ENCODE measurements around the gene CUX1.

Gene CUX1

DNA sequence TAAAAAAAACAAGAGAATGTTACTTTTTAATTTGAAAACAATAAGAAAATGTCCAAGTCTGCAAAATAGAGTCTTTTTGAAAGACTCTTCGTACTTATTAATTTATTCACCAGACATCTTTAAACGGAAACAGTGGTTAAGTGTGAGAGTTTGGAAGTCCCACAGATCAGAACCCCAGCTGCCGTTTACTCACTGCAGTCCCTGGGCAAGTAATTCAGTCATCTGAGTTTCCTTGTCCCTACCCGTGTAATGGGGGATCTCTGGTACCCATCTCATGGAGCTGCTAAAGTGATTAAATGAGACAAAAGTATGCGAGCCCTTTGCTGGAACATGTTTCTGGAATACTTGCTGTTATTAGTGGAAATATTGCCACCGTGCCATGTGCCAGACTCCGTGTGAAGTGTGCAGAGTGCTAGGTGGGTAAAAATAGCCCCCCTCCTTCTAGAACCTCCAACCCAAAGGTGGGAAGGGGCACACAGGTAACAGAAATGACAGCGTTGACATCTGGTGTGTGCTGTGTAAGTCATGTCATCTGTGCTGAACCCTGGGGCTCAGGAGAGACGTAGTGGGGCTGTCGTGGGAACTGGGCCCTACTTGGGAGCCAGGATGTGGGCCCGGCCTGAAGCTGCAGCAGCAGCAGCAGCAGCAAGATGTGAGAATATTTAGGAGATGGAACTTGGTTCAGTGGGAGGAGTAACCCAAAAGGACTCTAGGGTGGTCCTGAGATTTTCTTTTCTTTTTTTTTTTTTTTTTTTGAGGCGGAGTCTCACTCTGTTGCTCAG, 140.5 kb downstream of the CUX1 start:
- DNase-seq (ENCODE audit: low read depth): no peak

DNA sequence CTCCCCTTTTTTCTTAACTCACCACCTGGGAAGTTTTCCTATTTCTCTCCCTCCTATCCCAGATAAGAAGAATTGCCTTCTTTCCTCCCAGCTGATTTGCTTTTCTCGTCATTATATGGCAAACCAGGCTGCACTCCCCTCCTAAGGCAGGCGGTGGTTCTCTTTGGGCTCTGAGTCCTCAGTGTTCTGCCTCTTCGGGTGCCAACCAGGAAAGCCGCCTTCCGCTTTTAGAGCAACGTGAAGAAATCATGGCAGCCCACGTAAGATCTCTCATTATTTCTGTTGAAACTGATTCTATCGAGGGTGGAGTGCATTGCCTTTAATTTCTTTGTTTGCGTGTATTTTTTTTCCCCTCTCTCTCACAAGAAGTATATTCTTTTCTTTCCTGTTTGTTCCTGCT, 141.9 kb downstream of the CUX1 start:
- DNase-seq (ENCODE audit: low read depth): no peak

DNA sequence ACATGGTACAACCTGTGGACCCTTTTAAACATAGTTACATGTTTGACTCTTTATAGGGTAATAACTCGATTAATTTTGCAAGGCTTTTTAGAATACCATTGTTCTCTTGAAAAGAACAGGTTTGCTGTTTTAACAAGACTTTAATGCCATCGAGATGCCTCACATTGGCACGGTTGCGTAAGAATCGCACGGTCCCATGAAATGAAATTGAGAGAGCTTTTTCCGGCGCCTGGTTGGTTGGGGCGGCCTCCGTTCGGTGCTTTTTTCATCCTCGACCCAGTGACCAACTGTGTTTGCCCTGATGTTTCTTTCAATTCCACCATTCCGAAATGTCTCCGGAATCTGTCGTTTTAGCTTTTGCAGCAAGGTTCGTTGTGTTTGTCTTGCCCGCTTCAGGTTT, 142.4 kb downstream of the CUX1 start:
- no peak for DNase-seq (ENCODE audit: low read depth)

DNA sequence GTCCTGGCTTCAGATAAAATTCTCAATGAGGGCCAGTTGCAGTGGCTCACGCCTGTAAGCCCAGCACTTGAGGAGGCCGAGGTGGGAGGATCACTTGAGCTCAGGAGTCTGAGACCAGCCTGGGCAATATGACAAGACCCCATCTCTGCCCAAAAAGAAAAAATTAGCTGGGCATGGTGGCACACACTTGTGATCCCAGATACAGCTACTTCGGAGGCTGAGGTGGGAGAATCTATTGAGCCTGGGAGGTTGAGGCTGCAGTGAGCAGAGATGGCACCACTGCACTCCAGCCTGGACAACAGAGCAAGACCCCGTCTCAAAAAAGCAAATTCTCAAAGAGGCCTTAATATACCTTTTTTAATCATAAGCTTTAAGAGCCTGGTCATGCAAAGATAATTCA, 142.9 kb downstream of the CUX1 start:
- no peak for DNase-seq (ENCODE audit: low read depth)

DNA sequence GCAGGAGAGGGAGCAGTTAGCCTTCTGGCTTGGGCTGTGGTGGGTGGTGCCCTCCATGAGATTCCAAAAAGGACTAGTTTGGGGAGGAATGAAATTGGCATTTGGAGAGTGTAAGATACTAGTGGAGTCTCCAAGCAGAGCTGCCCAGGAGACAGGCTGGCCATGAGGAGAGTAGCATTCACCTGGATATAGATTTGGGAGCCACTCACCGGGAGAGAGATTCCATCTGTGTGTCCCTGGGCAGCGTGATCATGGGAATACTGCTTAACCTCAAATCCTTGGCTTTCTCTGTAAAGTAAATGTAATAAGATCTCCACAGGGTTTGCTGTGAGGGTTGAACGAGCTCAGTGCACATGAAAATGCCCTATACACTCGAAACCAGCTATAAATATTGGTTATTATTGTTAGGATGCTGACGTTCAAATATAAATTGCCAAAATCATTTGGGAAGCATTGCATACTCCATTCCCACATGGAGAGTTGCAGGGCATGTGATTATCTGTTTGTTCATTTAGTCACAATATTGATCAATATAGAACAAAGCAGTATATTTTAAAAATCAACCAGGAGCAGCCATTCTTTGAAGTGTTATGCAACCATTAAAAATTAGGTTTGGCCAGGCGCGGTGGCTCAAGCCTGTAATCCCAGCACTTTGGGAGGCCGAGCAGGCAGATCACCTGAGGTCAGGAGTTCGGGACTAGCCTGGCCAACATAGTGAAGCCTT, 143.7 kb downstream of the CUX1 start:
- no peak for DNase-seq (ENCODE audit: low read depth)

DNA sequence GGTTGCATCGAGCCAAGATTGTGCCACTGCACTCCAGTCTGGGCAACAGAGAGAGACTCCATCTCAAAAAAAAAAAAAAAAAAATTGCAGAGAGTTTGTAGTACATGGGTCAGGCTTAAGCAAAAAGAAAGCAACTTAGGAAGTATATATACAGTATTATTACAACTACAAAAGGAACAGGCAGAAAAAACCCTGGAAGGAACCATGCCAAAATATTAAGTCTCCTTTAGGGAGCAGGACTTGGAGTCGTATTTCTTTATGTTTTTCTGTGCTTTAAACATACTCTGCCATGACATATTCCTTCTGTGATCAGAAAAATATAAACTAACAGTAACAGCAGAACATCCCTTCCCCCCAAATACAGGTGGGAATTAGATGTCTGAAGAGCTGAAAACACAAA, 144.4 kb downstream of the CUX1 start:
- DNase-seq (ENCODE audit: low read depth): no peak

DNA sequence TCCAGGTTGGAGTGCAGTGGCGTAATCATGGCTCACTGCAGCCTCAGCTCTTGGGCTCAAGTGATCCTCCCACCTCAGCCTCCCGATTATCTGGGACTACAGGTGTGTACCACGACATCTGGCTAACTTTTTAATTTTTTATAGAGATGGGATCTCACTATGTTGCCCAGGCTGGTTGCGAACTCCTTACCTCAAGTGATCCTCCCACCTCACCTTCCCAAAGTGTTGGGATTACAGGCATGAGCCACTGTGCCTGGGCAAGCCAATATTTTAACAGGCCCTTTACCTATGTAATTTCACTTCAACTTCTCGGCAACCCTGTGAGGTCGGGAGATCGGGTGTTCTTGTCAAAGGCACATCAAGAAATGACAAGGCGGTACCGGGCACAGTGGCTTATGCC, 146.3 kb downstream of the CUX1 start:
- no peak for DNase-seq (ENCODE audit: low read depth)

DNA sequence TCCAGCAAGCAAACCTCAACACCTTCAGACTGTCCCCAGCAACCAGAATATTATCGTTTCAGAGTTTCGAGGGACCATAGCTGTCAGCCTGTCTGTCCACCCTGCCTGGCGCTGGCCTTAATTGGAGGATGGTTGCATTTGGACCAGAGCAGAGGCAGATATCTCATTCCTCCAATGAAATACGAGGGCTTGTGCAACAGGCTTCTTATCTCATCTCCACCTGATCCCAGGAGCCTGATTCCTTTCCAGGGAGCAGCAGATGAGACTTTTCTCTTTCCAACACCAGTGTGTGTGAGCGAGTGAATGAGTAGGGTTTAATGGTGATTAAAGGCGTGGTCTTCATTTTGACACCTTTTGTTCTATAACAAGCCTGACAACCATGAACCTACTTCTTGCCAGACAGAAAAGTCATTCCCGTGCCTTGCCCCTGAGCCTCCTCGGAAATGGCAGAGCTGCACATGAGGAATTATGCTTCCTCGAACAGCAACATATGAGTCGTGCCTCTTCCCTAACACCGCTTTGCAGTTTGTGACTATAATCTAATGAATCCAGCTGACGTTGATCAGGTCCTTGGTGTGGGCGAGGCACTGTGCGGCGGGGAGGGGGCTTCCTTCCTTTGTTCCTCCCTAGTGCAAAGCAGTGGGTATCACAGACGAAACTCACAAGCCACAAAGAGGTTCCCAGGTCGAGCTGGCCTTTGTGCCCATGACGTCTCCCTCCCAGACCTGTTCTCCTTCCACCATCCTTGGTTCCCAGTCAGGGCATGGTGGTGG, 147.4 kb downstream of the CUX1 start:
- DNase-seq (ENCODE audit: low read depth): no peak

DNA sequence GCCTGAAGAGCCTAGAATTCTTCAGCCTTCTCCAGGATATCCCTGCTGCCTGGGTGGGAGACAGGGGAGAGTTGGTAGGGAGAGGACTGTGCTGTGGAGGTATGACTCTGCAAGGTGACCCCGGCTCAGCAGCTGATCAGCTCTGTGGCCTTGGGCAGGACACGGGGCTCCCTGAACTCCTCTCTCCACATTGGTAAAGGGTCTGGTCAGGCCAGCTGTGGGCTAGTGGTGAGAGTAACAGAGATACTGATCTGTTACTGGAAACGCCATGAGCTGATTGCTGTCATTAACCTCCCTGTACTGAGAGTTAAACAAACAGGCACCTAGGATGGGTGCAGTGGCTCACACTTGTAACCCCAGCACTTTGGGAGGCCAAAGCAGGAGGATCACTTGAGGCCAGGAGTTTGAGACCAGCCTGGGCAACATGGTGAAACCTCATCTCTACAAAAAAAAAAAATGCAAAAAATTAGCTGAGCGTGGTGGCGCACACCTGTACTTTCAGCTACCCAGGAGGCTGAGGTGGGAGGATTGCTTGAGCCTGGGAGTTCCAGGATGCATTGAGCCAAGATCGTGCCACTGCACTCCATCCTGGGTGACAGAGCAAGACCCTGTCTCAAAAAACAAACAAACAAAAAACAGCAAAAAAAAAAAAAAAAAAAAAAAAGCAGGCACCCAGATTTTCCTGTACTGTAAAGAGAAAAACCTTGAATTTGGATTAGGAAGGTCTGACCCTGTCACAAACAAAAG, 151.5 kb downstream of the CUX1 start:
- no peak for DNase-seq (ENCODE audit: low read depth)

DNA sequence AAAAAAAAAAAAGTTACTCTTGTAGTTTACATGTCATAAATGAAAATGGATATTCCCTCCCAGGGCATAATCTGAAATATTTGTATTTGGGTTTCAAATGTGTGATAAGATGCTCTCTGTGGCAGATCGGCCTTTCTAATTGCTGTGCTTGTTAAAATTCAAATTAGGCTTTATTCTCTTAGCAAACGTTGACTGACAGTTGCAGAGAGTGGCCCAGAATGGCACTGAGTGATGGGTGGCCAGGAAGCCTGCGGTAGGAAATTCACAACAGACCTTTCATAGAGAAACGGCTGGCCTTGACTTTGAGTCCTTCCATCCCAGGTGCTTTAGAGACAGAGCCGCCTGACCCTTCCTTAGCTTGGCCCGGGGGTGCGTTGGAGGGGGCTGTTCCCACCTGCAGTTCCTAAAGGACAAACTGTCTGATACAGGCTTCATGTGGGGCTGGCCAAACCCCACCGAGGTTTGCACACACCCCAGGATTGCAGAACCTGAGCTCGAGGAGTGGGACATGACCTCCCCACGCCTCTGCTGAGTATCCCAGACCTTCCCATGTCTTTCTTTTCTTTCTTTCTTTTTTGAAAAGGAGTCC, 152.7 kb downstream of the CUX1 start:
- DNase-seq (ENCODE audit: low read depth): no peak

DNA sequence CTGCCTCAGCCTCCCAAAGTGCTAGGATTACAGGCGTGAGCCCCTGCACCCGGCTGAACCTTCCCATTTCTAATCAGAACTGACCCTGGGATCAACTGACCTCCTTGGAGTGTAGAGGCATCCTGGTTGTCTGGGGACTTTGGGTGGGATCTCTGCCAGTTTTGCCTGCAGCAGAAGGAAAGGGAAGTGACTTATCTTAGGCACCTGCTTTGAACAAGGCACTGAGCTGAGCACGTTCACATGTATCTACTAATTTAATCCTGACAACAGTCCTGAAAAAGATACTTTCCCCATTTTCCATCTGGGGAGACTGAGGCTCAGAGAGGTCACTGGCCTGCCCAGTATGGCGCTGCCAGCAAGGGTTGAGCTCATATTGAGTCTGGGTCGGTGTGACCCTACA, 153.4 kb downstream of the CUX1 start:
- no peak for DNase-seq (ENCODE audit: low read depth)

DNA sequence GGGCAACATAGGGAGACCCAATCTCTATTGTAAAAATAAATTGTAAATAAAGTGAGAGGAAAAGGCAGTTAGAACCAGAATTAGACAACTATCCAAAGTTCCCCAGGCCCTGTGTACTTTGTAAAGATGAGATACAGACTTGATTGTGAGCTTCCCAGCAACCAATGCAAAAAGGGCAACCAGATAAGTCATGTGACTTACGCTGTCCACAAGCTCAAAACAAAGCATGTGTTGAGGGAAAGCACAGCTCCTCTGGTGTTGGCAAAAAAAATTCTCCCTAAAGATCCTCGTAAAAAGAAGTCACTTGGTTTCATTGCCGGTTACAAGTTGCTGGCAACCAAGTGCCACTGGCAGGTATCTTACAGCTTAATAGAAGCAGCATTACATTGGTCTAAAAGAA, 154.0 kb downstream of the CUX1 start:
- no peak for DNase-seq (ENCODE audit: low read depth)

DNA sequence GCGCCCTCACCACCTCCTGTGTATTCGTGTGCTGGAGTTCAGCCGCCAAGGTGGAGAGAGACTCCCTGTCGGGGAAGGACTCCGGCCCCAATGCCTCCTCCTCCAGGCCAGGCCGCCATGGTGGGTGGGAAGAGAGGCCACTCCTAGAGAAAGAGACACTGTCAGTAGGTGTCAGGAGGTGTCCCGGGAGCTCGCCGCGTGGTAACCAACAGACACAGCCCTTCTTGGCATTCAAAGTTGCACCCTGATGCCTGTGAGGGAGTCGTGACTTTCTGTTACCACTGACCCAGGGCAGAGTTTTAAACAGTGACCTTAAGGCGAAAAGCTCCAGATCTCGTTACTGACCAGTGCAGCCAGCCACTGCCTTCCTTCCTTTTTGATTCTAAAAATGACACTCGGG, 155.2 kb downstream of the CUX1 start:
- DNase-seq (ENCODE audit: low read depth): no peak

DNA sequence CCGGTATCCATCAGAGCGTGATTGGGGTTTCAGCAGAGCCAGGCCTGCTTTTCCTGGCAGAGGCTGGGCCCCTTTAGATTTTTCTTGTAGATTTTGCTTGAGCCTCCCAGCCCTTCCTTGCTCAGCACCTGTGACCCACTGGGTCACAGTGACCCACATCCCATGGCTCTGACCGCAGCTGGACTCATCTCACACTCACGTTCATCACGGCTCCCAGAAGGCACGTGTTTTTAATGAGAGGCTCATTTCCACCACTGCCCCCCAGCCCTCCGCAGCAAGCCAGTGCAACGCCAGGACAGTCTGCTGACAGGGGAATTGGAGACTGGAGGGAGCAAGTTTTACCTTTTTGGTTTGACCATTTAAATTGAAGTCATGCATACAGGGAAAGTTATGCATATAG, 155.7 kb downstream of the CUX1 start:
- DNase-seq (ENCODE audit: low read depth): no peak

DNA sequence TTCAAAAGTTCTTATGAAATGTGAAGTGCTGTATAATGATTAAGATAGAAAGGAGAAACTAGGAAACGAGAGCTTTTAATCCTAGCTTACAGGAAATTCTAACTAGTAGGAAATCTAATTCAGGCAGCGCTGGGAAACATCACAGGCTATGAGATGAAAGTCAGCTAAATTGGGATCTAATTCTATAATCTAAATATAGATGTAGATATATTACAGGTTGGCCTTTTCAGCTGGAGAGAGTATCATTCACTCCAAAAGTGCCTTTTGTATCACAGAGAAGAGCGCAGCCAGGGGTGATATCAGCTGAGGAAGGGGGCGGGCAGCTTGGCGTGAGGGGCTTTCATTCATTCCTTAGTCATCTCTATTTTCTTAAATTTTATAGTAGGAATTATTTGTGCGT, 157.0 kb downstream of the CUX1 start:
- DNase-seq (ENCODE audit: low read depth): no peak

DNA sequence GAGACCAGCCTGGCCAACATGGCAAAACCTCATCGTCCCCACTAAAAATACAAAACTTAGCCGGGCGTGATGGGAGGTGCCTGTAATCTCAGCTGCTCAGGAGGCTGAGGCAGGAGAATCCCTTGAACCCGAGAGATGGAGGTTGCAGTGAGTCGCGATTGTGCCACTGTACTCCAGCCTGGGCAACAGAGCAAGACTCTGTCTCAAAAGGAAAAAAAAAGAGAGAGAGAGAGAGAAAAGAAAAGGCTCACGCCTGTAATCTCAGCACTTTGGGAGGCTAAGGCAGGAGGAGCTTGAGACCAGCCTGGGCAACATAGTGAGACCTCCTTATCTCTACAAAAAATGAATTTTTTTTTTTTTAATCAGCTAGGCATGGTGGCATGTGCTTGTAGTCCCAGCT, 157.6 kb downstream of the CUX1 start:
- DNase-seq (ENCODE audit: low read depth): no peak

DNA sequence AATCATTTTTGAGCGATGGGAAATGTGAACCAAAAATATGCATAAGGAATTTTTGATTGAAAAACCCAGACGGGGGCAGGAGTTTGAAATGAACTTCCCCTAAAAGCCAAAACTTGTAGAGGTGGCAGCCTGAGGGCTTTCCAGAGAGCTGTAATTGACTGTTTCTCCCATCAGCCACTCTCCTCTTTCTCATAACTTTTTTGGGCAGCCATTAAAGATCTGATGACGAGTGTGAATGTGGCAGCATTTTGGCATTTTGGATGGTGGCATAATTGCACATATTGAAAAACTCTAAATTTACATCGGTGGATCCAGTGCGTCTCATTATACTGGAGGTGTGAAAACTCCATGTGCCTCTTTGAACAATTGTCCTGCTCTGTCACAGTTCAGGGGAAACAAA, 159.0 kb downstream of the CUX1 start:
- DNase-seq (ENCODE audit: low read depth): no peak

DNA sequence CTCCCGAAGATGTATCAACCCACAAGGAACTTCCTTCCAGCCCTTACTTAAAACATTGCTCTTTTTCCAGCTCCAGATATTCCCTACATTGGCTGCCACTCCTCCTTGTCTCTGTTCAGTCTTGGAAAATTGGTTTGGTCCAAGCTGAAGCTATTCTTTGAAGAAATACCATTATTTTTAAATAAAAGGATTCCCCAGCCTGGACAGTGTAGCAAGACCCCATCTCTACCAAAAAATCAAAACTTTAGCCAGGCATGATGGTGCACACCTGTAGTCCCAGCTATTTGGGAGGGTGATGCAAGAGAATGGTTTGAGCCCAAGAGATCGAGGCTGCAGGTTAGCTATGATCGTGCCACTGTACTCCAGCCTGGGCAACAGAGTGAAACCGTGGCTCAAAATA, 159.8 kb downstream of the CUX1 start:
- DNase-seq (ENCODE audit: low read depth): no peak

DNA sequence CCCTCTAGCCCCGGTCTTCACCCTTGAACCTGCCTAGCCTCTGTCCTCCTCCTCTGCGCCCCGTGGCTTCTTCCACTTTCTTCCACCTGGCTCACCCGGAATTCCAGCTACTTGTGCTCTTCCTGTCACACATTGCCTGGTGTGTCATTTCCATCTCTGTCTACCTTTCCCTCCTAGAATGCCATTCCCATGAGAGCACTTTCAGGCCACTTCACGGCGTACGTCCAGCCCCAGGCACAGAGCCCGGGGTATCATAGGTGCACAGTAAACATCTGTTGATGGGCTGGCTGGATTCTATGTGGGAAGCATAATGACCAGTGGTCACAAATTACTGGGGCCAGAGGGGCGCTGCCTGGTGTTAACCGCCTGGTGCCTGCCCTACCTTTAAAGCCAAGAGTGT, 161.3 kb downstream of the CUX1 start:
- no peak for DNase-seq (ENCODE audit: low read depth)

DNA sequence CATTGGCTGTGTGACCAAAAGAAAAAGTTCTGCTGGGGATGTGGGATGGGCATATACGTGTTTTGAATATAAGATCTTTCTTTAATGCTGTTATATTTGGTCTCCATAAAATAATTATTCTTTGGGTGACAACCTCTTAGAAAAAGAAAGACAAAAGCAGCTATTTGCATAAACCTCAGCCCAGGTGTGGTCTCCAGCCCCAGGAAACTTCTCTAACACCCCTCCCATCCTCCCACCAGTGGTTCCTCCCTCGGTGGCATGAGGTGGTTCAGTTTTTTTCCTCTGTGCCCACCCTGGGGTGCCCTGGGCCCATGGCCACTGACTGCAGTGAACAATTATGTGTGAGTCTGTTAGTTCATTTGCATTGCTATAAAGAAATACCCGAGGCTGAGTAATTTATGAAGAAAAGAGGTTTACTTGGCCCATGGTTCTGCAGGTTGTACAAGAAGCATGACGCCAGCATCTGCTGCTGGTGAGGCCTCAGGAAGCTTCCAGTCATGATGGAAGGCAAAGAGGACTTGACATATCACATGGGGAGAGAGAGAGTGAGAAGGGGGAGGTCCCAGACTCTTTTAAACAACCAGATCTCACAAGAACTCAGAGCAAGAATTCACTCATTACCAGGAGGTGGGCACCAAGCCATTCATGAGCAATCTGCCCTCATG, 165.9 kb downstream of the CUX1 start:
- no peak for DNase-seq (ENCODE audit: low read depth)

DNA sequence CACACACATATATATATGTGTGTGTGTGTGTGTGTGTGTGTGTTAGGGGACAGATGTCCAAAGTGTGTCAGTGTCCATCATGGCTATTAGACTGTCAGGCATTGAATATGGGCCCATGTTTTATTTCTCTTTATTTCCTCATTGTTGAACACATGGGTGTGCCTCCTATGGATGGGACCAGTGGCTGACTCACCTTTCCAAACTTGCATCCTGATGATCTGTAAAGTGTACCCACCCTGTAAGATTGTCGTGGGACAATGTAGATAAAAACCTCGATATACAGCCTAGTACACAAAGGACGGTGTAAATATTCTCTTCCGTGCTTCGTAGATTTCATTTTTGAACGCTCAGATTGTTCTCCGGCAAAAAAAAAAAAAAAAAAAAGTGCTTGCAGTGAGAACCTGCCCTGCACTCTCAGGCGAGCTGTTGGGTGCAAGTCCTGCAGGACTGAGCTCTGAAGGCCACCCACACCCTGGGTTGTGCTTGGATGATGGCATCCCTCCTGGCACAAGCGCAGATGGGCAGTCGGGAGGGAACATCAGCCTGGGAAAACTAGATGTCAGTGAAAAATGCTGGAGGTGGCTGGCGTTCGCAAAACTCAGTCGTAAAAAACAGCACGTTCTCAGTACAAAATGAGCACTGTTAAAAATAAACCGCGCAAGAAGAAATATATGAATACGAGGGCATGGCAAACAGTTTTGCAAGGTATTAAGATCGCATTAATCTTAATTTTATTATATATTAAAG, 166.9 kb downstream of the CUX1 start:
- no peak for DNase-seq (ENCODE audit: low read depth)
